HG03354 (cell line): Measurements from ENCODE around the gene PSMG3.

Experiments used
- ATAC-seq: cut with Tn5 transposase; IDR thresholded peaks from one replicate; pipeline ENCODE4 v1.9.1; 2021; ENCODE audit warnings: mild to moderate bottlenecking; ENCODE audit not compliant: unreplicated experiment, poor library complexity, severe bottlenecking

Gene PSMG3

DNA sequence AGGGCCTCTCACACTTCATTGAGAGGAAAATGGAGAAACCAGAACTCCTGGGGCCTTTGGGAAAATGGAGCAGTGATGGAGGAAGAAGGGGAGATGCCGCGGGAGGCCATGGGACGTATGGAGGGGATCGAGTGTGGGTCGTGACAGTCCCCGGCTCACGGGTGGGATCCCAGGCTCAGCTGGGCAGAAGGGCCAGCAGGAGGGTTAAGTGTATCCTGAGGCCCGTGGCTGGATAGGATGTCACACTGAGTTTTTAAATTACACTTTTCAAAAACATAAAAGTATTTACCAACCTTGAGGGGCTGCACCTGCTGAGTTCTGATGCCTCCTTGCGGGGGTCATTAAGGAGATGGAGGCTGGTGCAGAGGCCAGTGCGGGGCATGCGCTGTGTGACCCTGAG is 28.0 kb upstream of the PSMG3 start:
- ATAC-seq = no peak

GRCh38 chr7:1597066-1597760 is 27.4 kb upstream of the PSMG3 start:
- no peak for ATAC-seq

- ATAC-seq = no peak
These were observed 26.6 kb upstream of the PSMG3 start for GRCh38 chr7:1596181-1597043.

DNA sequence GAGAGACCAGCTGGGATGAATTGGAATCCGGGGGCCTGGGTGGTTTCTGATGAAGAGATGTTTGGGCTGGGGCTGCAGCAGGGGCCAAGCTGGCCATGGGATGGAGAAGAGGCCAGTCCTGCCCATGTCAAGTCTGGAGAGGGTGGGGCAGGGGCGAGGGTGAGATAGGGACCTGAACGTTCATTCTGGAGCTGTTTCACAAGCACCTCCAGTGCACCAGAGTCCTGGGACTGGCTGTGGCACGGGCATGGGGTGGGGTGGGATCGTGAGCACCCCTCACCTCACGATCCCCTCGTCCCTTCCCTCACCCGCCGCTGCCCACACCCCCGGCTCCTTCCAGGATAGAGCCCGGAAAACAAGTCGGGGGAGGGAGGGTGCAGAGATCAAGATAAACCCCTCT is 25.8 kb upstream of the PSMG3 start:
- ATAC-seq = no peak

DNA sequence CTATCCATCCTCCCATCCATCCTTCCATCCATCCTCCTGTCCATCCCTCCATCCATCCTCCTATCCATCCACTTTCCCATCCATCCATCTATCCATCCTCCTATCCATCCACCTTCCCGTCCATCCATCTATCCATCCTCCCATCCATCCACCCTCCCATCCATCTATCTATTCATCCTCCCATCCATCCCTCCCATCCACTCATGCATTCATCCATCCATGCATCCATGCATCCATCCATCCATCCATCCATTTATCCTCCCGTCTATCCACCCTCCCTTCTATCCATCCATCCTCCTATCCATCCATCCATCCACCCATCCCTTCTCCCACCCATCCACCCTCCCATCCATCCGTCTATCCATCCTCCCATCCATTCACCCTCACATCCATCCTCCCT is 25.2 kb upstream of the PSMG3 start:
- no peak for ATAC-seq

DNA sequence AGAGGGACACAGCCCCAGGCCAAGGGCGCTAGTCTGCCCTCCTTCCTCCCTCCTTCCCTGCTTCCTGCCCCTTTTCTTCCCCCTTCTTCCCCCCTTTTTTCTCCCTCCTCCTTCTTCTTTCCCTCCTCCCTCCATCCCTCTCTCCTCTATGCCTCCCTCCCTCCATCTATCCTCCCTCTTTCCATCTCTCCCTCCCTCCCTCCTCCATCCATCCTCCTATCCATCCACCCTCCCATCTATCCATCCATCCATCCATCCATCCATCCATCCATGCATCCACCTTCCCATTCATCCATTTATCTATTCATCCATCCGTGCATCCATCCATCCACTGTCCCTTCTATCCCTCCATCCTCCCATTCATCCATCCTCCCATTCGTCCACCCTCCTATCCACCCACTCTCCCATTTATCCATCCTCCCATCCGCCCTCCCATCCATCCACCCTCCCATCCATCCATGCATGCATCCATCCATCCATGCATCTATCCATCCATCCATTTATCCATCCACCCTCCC is 24.1 kb upstream of the PSMG3 start:
- no peak for ATAC-seq

DNA sequence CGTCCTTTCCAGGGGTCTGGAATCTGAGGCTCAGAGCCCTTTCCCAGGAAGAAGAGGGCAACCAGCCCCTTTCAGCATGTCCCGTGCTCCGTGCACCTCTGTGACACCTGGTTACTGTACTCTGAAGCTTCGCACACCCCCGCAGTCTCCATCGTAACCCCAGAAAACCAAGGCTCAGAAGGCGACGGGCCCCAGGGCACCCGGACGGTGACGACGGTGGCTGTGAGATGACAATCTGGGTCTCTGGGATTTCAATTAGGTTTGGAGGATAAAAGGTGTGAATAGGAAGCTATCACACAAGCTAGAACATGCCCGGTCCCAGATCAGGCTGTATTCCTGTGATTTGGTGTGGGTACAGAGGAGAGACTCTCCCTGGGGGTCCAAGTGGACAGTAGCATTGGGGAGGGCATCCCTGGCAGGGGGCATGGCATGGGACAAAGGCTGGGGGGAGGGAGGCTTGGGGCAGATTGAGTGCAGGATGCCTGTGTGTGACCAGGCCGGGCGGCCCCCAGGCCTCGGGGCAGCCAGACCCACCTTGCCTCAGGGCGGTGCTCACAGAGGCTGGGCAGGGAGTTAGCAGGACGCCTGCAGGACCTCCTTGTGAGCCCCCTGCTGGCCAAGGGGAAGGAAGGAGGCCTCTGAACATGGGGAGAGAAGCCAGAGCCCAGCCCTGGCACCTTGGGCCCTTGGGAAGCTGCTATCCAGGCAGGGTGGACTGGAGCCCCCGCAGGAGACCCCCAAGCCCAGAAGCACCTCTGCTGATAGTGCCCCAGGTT is 23.4 kb upstream of the PSMG3 start:
- ATAC-seq = no peak

GRCh38 chr7:1592299-1592871 is 22.6 kb upstream of the PSMG3 start:
- no peak for ATAC-seq

- no peak for ATAC-seq
These were observed 22.0 kb upstream of the PSMG3 start for GRCh38 chr7:1591876-1592275.

DNA sequence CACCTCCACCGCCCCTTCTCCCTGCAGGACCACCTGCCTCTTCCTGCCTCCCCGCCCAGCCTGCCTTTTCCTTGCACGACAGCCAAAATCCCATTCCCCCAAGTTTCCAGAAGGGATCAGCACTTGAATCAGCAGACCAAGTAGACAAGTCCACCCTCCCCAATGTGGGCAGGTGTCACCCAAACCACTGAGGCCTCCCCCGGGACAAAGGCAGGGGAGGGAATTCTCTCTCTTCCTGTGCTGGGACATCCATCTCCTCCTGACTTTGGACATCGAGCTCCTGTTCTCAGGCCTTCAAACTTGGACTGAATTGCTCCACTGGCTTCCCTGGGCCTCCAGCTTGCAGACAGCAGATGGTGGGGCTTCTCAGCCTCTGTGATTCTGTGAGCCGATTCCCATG is 21.6 kb upstream of the PSMG3 start:
- no peak for ATAC-seq

DNA sequence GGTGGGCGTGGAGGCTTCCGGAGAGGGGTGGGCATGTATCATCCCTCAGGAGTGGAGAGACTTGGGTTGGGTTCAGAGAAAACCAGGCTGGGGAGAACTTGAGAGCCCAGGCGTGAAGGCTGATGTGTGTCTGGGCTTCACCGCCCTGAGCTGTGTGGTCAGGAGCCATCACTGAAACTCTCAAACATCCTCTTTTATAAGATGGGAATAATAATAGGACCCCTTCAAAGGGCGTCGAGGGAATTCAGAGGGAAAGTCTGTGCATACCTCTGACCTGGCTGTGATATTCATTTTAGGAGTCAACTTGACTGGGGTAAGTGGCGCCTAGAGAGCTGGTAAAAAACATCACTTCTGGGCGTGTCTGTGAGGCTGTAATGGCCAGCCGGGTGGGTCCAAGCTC is 21.1 kb upstream of the PSMG3 start:
- ATAC-seq = no peak

- no peak for ATAC-seq
These were observed 20.6 kb upstream of the PSMG3 start for GRCh38 chr7:1590476-1590875.

DNA sequence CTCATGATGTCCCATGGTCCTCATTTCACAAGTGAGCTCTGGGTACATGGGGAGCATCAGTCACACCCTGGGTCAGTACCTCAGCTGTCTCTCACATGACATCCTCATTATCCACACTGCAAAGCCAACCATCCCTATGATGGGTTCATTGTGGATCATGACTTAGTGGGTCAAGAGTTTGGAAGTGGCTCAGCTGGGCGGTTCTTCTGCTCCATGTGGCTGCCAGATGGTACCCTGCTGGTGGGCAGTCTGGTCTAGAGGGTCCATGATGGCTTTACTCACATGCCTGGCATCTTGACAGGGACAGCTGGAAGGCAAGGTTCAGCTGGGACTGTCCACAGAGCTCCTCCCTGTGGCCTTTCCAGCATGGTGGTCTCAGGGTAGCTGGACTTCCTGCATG is 19.1 kb upstream of the PSMG3 start:
- no peak for ATAC-seq

DNA sequence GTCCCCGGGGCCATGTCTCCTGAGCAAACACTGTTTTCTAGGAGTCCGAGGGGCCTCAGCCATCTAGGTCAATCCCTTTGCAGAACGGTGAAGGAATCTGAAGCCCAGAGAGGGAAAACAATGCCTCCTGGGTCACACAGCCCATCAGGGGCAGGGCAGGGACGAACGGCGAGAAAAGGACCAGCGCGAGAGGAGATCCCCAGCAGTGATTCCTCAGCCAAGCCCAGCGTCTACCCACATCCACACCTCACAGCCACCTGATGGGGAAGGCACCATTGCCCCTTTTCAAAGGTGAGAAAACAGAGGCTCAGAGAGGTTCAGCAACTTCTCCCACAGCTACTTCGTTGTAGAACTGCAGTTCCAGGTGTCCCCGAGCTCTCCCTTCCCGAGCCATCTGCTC is 17.9 kb upstream of the PSMG3 start:
- ATAC-seq = no peak

DNA sequence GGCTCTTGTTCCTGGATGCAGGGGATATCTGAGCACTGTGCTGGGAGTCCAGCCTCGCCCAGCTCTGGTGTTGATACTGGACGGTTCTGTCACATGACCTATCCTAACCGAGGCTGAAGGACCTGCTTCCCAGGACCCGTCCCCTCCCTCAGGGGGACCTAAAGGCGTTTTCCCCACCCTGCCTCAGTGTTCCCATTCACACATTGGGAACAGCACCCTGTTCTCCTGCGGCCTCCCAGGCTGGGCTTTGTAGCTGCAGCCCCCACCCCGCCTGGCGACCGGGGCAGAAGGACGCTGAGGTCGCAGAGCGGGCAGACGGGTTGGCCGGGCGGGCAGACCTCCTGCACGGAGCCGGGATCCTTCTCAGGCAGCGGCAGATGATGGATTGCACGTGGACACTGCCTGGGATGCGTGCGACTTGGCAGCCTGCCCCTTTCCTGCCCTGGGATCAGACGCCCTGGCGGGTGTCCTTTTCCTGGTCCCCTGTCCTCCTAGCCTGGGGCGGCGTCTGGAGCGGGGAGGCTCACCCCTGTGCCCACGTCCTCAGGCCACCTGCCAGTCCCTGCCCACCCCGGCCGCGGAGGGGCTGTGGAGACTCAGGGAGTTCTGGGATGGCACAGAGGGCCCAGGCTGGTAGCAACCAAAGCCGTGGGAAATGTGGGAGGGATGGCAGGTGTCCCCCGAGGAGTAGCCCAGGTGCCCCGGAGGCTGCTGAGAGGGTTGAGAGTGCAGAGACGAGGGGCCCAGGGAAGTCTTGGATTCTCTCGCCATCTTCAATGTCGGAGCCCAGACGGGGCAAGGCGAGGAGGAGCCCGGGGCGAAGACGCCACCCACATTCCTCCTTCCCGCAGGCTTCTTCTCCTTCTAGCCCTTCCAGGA is 17.2 kb upstream of the PSMG3 start:
- no peak for ATAC-seq

DNA sequence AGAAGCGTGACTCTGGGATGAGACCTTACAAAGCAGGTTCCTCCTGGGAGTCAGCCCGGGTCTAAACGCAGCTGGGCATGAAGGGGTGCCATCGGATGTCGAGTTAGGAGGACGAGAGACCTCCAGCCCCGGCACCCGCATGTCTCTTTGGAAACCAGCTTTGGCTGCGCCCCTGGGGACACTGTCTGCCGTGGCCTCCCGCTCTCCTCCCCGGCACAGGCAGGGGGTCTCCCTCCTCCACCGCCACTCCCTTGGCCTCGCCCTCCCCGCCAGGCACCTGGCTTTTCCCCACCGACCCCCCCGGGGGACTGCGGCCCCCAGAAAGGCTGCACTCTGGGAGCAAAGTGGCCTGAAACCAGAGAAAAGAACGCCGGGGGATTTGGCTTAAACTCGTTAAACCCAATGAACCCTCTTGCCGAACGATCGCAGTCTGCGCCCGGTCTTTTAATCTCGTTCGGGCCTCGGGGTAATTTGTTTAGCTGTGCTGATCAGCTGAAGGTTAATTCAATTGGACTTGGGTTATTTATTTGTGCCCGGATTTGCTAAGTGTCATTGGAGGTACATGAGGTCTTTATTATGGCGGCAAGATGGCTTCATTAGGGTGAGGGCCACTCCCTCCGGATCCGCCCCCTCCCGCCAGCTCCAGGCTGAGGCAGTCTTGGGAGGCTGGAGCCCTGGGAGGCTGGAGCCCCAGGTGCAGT is 16.4 kb upstream of the PSMG3 start:
- no peak for ATAC-seq

- no peak for ATAC-seq
These were observed 15.5 kb upstream of the PSMG3 start for GRCh38 chr7:1585142-1585981.

- ATAC-seq = no peak
These were observed 14.9 kb upstream of the PSMG3 start for GRCh38 chr7:1584700-1585099.
